ENCODE results near the gene IGF1. TPM values are rescaled to one million over a fixed set of nuclear protein-coding genes. Genes with fewer than 3 reads are reported as not detected.

IGF1 gene
- total RNA-seq, 1 experiment from 2014 or later = not detected

DNA sequence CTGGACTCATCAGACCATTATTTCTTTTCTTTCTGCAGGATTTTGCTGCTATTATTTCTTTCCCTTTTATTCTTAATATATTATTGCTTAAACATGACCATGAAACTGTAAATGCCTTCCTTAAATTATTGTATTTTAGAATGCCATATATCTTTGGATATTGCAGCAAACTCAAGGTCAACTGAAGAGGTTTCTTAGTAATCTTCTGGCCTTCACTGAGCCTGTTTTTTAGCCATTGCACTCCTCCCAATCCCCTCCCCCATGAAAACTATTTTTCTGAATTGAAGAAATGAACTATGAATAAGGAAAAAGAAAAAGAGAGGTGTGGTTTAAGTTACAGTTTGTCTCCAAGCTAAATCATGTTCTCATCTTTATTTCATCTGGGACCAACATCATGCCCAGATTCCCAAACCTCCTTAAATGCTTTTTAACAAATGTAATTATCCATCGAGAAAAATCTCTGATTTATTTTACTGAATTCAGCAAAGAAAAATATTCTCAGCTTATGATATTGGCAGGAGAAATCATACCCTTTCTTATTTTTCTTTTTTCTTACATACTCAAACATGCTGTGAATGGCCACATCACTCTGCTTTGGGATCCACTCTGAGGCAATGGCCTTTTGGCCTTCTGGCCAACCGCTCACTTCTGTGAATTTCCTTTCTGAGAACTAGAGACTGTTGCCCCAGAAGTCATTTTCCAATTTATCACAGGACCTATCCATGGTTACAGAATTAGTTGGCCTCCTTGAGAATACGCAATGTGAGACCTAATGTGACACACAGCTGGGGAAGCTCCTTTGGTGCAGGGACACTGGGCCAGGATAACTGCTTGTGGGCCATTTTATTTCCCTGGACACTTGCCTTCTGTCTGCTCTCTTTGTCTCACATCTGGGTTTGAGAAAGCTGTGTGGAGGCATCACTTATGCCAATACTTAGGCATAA, 50.9 kb downstream of the IGF1 start:
- no peak for DNase-seq (ENCODE audit: low read depth)

- DNase-seq (ENCODE audit: low read depth) = no peak
Observed at GRCh38 chr12:102427543-102427941, 52.8 kb downstream of the IGF1 start.

- no peak for DNase-seq (ENCODE audit: low read depth)
Observed at GRCh38 chr12:102426599-102427542, 53.5 kb downstream of the IGF1 start.

GRCh38 chr12:102425109-102426039, 55.0 kb downstream of the IGF1 start:
- DNase-seq (ENCODE audit: low read depth) = no peak

DNA sequence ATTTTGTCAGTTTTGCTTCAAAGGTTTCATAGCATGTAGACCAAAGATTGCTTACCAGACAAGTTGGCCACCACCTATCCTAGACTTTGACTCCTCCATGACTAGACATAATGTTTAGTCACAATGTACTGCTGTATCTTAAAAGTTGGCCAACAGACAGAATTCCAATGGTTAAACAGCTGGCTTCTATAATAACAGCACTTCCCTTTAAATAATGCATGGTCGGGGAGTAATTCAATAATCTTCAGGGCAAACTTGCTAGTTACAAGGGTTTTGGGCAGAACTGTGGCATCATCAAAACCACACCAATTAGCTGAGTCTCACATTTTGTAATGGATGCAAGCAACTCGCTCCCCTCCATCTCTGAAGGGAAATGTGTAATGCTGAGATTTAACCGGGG, 56.9 kb downstream of the IGF1 start:
- DNase-seq (ENCODE audit: low read depth) = no peak

- DNase-seq (ENCODE audit: low read depth) = no peak
Observed at GRCh38 chr12:102421802-102422583, 58.4 kb downstream of the IGF1 start.

GRCh38 chr12:102419094-102419764, 61.1 kb downstream of the IGF1 start:
- no peak for DNase-seq (ENCODE audit: low read depth)

DNA sequence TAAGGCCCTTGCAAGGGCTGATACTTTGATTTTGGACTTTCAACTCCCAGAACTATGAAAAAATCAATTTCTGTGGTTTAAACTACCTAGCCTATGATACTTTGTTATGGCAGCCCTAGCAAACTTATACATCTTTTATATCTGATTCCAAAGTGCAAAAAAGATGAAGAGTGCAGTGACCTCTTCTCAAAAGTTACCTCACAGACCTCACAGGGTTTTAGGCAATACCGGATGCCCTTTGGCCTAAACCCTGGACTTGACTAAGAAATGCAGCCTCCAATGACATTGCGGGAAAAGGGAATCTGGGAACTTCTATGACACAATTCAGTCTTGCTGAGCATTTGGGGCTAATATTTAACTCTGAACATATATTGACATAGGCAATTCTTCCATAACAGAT, 63.3 kb downstream of the IGF1 start:
- no peak for DNase-seq (ENCODE audit: low read depth)

DNA sequence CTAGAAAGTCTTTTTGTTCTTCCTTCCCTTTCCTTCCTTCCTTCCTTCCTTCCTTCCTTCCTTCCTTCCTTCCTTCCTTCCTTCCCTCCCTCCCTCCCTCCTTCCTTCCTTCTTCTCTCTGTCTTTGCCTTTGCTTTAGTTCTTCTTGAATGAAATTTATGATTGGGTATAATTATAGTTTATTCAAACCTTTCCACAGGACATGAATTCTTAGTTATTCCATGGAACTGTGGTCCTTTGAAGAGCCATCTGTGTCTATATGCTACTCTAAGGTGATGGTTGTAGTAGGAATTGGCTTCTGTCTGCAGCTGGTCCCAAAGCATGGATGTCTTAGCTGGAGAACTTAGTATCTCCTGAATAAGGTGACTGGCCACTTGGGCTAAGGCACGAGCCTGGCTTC, 64.8 kb downstream of the IGF1 start:
- DNase-seq (ENCODE audit: low read depth) = no peak

GRCh38 chr12:102413396-102413795, 67.0 kb downstream of the IGF1 start:
- no peak for DNase-seq (ENCODE audit: low read depth)

GRCh38 chr12:102410511-102410910, 69.9 kb downstream of the IGF1 start:
- DNase-seq (ENCODE audit: low read depth) = no peak

DNA sequence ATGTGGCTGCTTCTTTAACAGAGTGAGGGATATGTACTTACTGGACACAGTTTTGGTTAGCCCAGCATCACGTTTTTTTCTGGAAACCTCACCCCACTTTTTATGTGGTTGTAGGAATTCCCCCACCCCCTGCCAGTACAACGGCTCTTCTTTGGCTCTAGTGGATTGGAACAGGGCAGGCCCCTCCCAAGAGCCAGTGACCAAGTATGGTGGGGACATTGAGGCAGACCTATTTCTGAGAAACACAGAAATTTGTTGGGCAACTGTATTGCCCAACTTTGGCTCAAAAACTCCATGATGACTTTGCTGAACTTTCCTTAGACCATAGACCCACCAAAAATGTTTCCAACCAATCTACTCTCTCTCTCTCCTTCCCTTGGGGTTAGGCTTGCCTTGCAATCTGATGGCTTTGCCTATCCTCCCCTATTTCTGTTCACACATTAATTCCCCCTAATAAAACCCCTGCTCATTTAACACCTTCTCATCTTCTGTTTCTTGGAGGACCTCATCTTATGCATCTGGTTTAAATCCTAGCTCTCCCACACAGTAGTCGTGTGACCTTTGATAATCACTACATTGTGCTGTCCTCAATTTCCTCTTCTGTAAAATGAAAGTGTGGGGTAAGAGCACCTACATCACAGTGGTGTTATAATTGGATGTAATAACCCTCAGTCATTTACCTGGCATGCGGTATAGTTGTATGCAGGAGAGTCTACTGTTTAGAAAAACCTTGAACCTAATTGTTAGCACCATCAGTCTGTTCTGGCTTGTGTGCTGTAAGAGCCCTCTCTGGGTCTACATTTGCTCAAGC, 71.7 kb downstream of the IGF1 start:
- no peak for DNase-seq (ENCODE audit: low read depth)

- DNase-seq (ENCODE audit: low read depth) = no peak
Observed at GRCh38 chr12:102407776-102408486, 72.4 kb downstream of the IGF1 start.

GRCh38 chr12:102406033-102406584, 74.3 kb downstream of the IGF1 start:
- no peak for DNase-seq (ENCODE audit: low read depth)

GRCh38 chr12:102401087-102401486, 79.3 kb downstream of the IGF1 start:
- DNase-seq (ENCODE audit: low read depth) = no peak

GRCh38 chr12:102399653-102400052, 80.7 kb downstream of the IGF1 start:
- no peak for DNase-seq (ENCODE audit: low read depth)

DNA sequence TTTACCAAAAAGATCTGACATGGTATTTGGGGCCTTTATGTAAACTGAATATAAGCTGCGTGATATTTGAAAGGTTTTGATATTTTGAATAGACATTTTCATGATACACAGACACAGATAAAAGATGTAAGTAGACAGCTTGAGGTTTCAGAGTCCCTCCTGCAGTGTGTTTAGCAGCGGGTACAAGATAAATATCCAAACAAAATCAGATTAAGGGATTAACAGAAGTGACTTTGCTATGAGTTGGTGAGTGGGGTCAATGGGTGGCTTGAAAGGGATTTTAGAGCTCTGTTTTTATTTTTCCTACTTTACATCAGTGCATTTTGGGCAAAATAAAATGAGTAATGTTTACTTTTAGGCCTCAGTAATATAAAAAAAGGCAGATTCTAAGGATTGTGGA, 84.1 kb downstream of the IGF1 start:
- DNase-seq (ENCODE audit: low read depth) = no peak

- no peak for DNase-seq (ENCODE audit: low read depth)
Observed at GRCh38 chr12:102394200-102394599, 86.2 kb downstream of the IGF1 start.

Data from LHCN-M2 (cell line).